SK-N-MC (cell line): Measurements from ENCODE around the gene EFTUD2.
A peak's percentile ranks its signal among the peaks of the same experiment; 100 is the strongest.

Experiments
- DNase-seq: peaks from one replicate; pipeline ENCODE4 v3.0.0-alpha.2; 2011; ENCODE audit warnings: low read depth, low spot score
- H3K27ac ChIP-seq: fragments of 200-600 bp; sonication (generic); 2 replicates; pipeline ENCODE4 v1.5.1; 2016; ENCODE audit warnings: mixed run types
- H3K36me3 ChIP-seq: fragments of 200-600 bp; sonication (generic); 2 replicates; pipeline ENCODE4 v1.6.1; 2017; ENCODE audit warnings: antibody characterized with exemption, low read length, mixed read lengths; ENCODE audit not compliant: insufficient read depth
- H3K4me3 ChIP-seq: fragments of 200-600 bp; sonication (generic); 2 replicates; pipeline ENCODE4 v1.5.1; 2016
- H3K9ac ChIP-seq: fragments of 200-600 bp; sonication (generic); 2 replicates; pipeline ENCODE4 v1.8.0; 2017; ENCODE audit warnings: mixed run types, mixed read lengths; ENCODE audit not compliant: insufficient read length
- H3K9me3 ChIP-seq: fragments of 200-600 bp; sonication (generic); 2 replicates; pipeline ENCODE4 v1.6.1; 2017; ENCODE audit warnings: low read depth, mild to moderate bottlenecking, antibody characterized with exemption, low read length, moderate library complexity, mixed read lengths
- EZH2 ChIP-seq: fragments of 200-600 bp; sonication (generic); IDR thresholded peaks from one replicate; pipeline ENCODE4 v1.6.1; 2017; ENCODE audit warnings: antibody characterized with exemption
- FOXP2 ChIP-seq: optimal IDR thresholded peaks from 2 replicates; pipeline ENCODE3; 2011; ENCODE audit warnings: mild to moderate bottlenecking, moderate library complexity; ENCODE audit not compliant: insufficient read depth; ENCODE audit errors: extremely low read length, control extremely low read depth
- POLR2AphosphoS5 ChIP-seq: IDR thresholded peaks from 2 replicates; pipeline ENCODE4 v1.6.1; 2012; ENCODE audit warnings: mild to moderate bottlenecking, low read depth, low read length, borderline replicate concordance

The EFTUD2 gene

DNA sequence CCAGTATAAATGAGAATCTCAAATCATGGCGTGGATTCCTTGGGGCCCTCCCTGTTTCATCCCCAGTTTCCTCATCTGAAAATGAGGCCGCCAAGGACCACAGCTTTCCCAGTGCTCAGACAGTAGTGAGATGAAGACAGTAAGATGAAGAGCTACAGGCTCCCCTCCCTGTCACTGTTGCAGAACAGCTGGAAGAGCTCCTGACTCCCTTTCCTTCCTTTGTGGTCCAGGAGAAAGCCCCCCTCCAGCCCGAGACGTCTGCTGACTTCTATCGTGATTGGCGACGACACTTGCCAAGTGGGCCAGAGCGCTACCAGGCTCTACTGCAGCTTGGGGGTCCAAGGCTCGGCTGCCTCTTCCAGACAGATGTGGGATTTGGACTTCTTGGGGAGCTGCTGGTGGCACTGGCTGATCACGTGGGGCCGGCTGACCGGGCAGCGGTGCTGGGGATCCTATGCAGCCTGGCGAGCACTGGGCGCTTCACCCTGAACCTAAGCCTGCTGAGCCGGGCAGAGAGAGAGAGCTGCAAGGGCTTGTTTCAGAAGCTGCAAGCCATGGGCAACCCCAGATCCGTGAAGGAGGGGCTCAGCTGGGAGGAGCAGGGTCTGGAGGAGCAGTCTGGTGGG, 3.0 kb upstream of the EFTUD2 start:
- no peak for DNase-seq
- Histone ChIP-seq H3K4me3 (no peak overlapping the region), H3K27ac (no peak overlapping the region), H3K9ac (no peak overlapping the region), H3K9me3 (no peaks in the 10 kb centered on the region), H3K36me3 (no peaks in the 10 kb centered on the region)
- no peak for TF ChIP-seq EZH2

DNA sequence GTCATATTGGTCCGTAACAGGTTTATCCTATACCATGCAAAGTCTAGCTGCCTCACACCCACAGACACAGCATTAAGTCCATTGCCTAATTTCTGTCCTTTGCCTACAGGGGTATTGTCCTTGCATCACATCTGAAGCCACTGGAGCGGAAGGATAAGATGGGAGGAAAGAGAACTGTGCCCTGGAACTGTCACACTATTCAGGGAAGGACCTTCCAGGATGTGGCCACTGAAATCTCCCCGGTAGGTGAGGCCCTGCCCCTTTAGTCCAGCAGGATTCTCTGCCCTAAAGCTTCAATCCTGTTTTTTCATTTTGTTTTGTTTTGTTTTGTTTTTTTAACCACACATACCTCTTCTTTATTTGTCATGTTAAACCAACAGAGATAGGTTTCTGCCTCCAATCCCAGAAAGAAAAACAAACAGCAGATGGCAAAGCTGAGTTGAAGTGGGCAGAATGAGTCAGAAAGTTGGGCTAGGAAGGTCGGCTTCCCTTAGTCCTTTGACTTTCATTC, 2.2 kb upstream of the EFTUD2 start:
- H3K9ac ChIP-seq = no peak overlapping the region
- no peaks in the 10 kb centered on the region for H3K9me3 ChIP-seq
- H3K36me3 ChIP-seq = no peaks in the 10 kb centered on the region; the same call in 1 of the 2 replicates
- TF ChIP-seq EZH2 (no peak), FOXP2 (no peak), POLR2AphosphoS5 (no peak)
- no peak for DNase-seq
- H3K4me3 ChIP-seq = peak overlapping the region; percentile 95; the same call in 1 of the 2 replicates
- peak overlapping the region; percentile 88 for H3K27ac ChIP-seq

GRCh38 chr17:44900894-44901293, 1.6 kb upstream of the EFTUD2 start:
- H3K9ac ChIP-seq = peak overlapping the region; percentile 59
- peak; percentile 58 for DNase-seq
- H3K27ac ChIP-seq = peak overlapping the region; percentile 88

GRCh38 chr17:44898768-44899073, 524 bp downstream of the EFTUD2 start:
- Histone ChIP-seq H3K4me3 (peak overlapping the region; percentile 95), H3K9ac (peak overlapping the region; percentile 96), H3K9me3 (no peaks in the 10 kb centered on the region), H3K36me3 (peaks cover 20% of the 10 kb centered on the region), H3K27ac (peak overlapping the region; percentile 99; the same call in 1 of the 2 replicates)
- TF ChIP-seq POLR2AphosphoS5 (no peak), EZH2 (no peak), FOXP2 (no peak)
- no peak for DNase-seq

More at GRCh38 chr17:44900894-44901293, 1.6 kb upstream of the EFTUD2 start:
- Histone ChIP-seq H3K36me3 (peaks cover 3% of the 10 kb centered on the region), H3K4me3 (peak overlapping the region; percentile 95), H3K9me3 (no peaks in the 10 kb centered on the region)
- no peak for TF ChIP-seq FOXP2
- TF ChIP-seq EZH2 = no peak
- TF ChIP-seq POLR2AphosphoS5 = no peak

- Histone ChIP-seq H3K9ac (no peak overlapping the region), H3K4me3 (no peak overlapping the region), H3K27ac (no peak overlapping the region), H3K9me3 (no peaks in the 10 kb centered on the region), H3K36me3 (peaks cover 46% of the 10 kb centered on the region)
- no peak for DNase-seq
- no peak for TF ChIP-seq EZH2
- no peak for TF ChIP-seq FOXP2
- TF ChIP-seq POLR2AphosphoS5 = no peak
Measured at GRCh38 chr17:44894642-44895041, 4.6 kb downstream of the EFTUD2 start.

DNA sequence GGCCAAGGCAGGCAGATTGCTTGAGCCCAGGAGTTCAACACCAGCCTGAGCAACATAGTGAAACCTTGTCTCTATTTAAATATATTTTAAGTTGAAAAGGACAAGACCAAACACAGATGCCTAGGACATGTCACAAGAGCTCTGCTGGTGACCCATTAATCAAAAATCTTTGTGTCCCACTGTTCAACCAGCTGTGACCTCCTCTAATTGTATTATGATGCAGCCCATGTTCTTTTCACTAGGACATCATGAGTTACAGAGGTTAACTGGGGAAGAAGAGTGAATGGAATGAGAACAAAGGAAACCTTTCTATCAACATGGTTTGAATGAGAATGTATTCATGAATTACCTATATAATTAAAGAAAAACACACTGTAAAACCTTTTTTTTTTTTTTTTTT, 7.0 kb downstream of the EFTUD2 start:
- no peaks in the 10 kb centered on the region for H3K9me3 ChIP-seq
- H3K9ac ChIP-seq = no peak overlapping the region
- no peak overlapping the region for H3K4me3 ChIP-seq
- peaks cover 49% of the 10 kb centered on the region for H3K36me3 ChIP-seq
- no peak for DNase-seq
- no peak overlapping the region for H3K27ac ChIP-seq
- TF ChIP-seq EZH2 (no peak), FOXP2 (no peak), POLR2AphosphoS5 (no peak)

GRCh38 chr17:44889003-44889402, 10.2 kb downstream of the EFTUD2 start:
- Histone ChIP-seq H3K36me3 (peaks cover 60% of the 10 kb centered on the region), H3K4me3 (no peak overlapping the region), H3K27ac (no peak overlapping the region), H3K9ac (no peak overlapping the region), H3K9me3 (no peaks in the 10 kb centered on the region)
- no peak for TF ChIP-seq FOXP2
- TF ChIP-seq EZH2 = no peak
- no peak for DNase-seq

GRCh38 chr17:44887971-44888954, 11.0 kb downstream of the EFTUD2 start:
- DNase-seq = no peak
- Histone ChIP-seq H3K36me3 (peaks cover 62% of the 10 kb centered on the region), H3K9me3 (no peaks in the 10 kb centered on the region), H3K27ac (0 out of 2 replicates have a peak overlapping the region, but pooled peaks have one; percentile 2), H3K4me3 (no peak overlapping the region), H3K9ac (no peak overlapping the region)
- TF ChIP-seq EZH2 (no peak), FOXP2 (no peak), POLR2AphosphoS5 (no peak)
